Parathyroid adenoma (tissue), 2 donors: ENCODE measurements around the gene NUDT4.
"Not testable (repeated sequence)": the region's sequence is repeated elsewhere in the genome, so short reads cannot be mapped to it uniquely, and the experiment has no call there.

Source experiments
- H2AFZ ChIP-seq: fragments of 300-600 bp; sonication (generic); one replicate; pipeline ENCODE4 v1.7.0; 2017; ENCODE audit warnings: antibody characterized with exemption, mild to moderate bottlenecking
- H3K27ac ChIP-seq: fragments of 300-600 bp; sonication (generic); one replicate; pipeline ENCODE4 v1.7.0; 2017
- H3K27me3 ChIP-seq: fragments of 300-600 bp; sonication (generic); one replicate; pipeline ENCODE4 v1.7.0; 2017; ENCODE audit warnings: low read length; ENCODE audit not compliant: control insufficient read depth, insufficient read depth
- H3K36me3 ChIP-seq: fragments of 300-600 bp; sonication (generic); one replicate; pipeline ENCODE4 v1.7.0; 2017; ENCODE audit warnings: low read length; ENCODE audit not compliant: control insufficient read depth, insufficient read depth
- H3K4me1 ChIP-seq: fragments of 300-600 bp; sonication (generic); one replicate; pipeline ENCODE4 v1.7.0; 2017; ENCODE audit warnings: control low read depth
- H3K4me2 ChIP-seq: fragments of 300-600 bp; sonication (generic); one replicate; pipeline ENCODE4 v1.7.0; 2017; ENCODE audit warnings: low read length
- H3K4me3 ChIP-seq: fragments of 300-600 bp; sonication (generic); one replicate; pipeline ENCODE4 v1.7.0; 2017; ENCODE audit warnings: low read depth, low read length
- H3K79me2 ChIP-seq: fragments of 300-600 bp; sonication (generic); one replicate; pipeline ENCODE4 v1.7.0; 2017; ENCODE audit warnings: control low read depth
- H3K9ac ChIP-seq: fragments of 300-600 bp; sonication (generic); one replicate; pipeline ENCODE4 v1.7.0; 2017; ENCODE audit warnings: mild to moderate bottlenecking
- H3K9me3 ChIP-seq: fragments of 300-600 bp; sonication (generic); one replicate; pipeline ENCODE4 v1.7.0; 2017; ENCODE audit warnings: low read length; ENCODE audit not compliant: control insufficient read depth
- CTCF ChIP-seq: fragments of 300-600 bp; sonication (generic); IDR thresholded peaks from one replicate; pipeline ENCODE4 v1.7.0; 2017; ENCODE audit warnings: antibody characterized with exemption, mild to moderate bottlenecking
- donor health status: primary hyperparathyroidism.

The NUDT4 gene

GRCh38 chr12:93404961-93405849, 27.5 kb downstream of the NUDT4 start:
- H3K9ac ChIP-seq: no peak overlapping the region
- H3K4me1 ChIP-seq: peaks cover 8% of the 10 kb centered on the region
- no peak overlapping the region for H2AFZ ChIP-seq
- H3K27me3 ChIP-seq: no peaks in the 10 kb centered on the region
- no peaks in the 10 kb centered on the region for H3K36me3 ChIP-seq
- H3K4me3 ChIP-seq: no peak overlapping the region
- H3K27ac ChIP-seq: no peak overlapping the region
- no peak for TF ChIP-seq CTCF
- H3K79me2 ChIP-seq: no peaks in the 10 kb centered on the region
- H3K9me3 ChIP-seq: no peaks in the 10 kb centered on the region
- H3K4me2 ChIP-seq: no peak overlapping the region

- H3K27ac ChIP-seq: no peak overlapping the region
These were observed 29.6 kb downstream of the NUDT4 start for GRCh38 chr12:93407054-93407962.

GRCh38 chr12:93407963-93408283, 30.2 kb downstream of the NUDT4 start:
- H3K79me2 ChIP-seq: peaks cover 2% of the 10 kb centered on the region
- no peak overlapping the region for H3K4me3 ChIP-seq
- H3K27ac ChIP-seq: no peak overlapping the region
- H3K36me3 ChIP-seq: no peaks in the 10 kb centered on the region
- no peaks in the 10 kb centered on the region for H3K27me3 ChIP-seq
- no peak for TF ChIP-seq CTCF
- no peak overlapping the region for H2AFZ ChIP-seq
- no peak overlapping the region for H3K9ac ChIP-seq
- no peaks in the 10 kb centered on the region for H3K9me3 ChIP-seq
- H3K4me2 ChIP-seq: no peak overlapping the region
- peaks cover 10% of the 10 kb centered on the region for H3K4me1 ChIP-seq

More at GRCh38 chr12:93407054-93407962, 29.6 kb downstream of the NUDT4 start:
- Histone ChIP-seq H3K27me3 (no peaks in the 10 kb centered on the region), H3K4me1 (peaks cover 10% of the 10 kb centered on the region), H3K79me2 (peaks cover 2% of the 10 kb centered on the region), H3K9ac (no peak overlapping the region), H3K36me3 (no peaks in the 10 kb centered on the region), H2AFZ (no peak overlapping the region), H3K4me3 (no peak overlapping the region), H3K9me3 (no peaks in the 10 kb centered on the region), H3K4me2 (no peak overlapping the region)
- TF ChIP-seq CTCF: no peak

- H3K4me2 ChIP-seq: no peak overlapping the region
- H3K4me1 ChIP-seq: peaks cover 9% of the 10 kb centered on the region
- H3K4me3 ChIP-seq: no peak overlapping the region
- TF ChIP-seq CTCF: no peak
- H3K79me2 ChIP-seq: peaks cover 8% of the 10 kb centered on the region
- H3K27me3 ChIP-seq: no peaks in the 10 kb centered on the region
- H3K36me3 ChIP-seq: no peaks in the 10 kb centered on the region
- H3K27ac ChIP-seq: no peak overlapping the region
- H2AFZ ChIP-seq: no peak overlapping the region
- no peaks in the 10 kb centered on the region for H3K9me3 ChIP-seq
- H3K9ac ChIP-seq: no peak overlapping the region
These were observed 31.1 kb downstream of the NUDT4 start for GRCh38 chr12:93408813-93409212.

GRCh38 chr12:93409343-93410187, 31.8 kb downstream of the NUDT4 start:
- H3K4me1 ChIP-seq, H3K27ac ChIP-seq, H3K9ac ChIP-seq, H3K4me2 ChIP-seq, H3K9me3 ChIP-seq, H3K27me3 ChIP-seq, H3K4me3 ChIP-seq, H3K36me3 ChIP-seq, H2AFZ ChIP-seq: not testable (repeated sequence)
- H3K79me2 ChIP-seq: peaks cover 13% of the 10 kb centered on the region

- not testable (repeated sequence) for H2AFZ ChIP-seq, H3K36me3 ChIP-seq, H3K27me3 ChIP-seq, H3K9ac ChIP-seq, H3K4me3 ChIP-seq, H3K27ac ChIP-seq, H3K9me3 ChIP-seq, H3K4me2 ChIP-seq, H3K4me1 ChIP-seq
- peaks cover 18% of the 10 kb centered on the region for H3K79me2 ChIP-seq
These were observed 33.3 kb downstream of the NUDT4 start for GRCh38 chr12:93411060-93411459.

GRCh38 chr12:93412396-93412795, 34.7 kb downstream of the NUDT4 start:
- H3K9me3 ChIP-seq, H3K4me2 ChIP-seq, H3K27ac ChIP-seq, H3K4me1 ChIP-seq, H2AFZ ChIP-seq, H3K36me3 ChIP-seq, H3K27me3 ChIP-seq, H3K4me3 ChIP-seq, H3K9ac ChIP-seq: not testable (repeated sequence)
- peaks cover 30% of the 10 kb centered on the region for H3K79me2 ChIP-seq
